Osteoblast (primary cell): ENCODE data around the gene ZNF19. TPM values are rescaled to one million over a fixed set of nuclear protein-coding genes. Genes with fewer than 3 reads are reported as not detected.
A peak's percentile ranks its signal among the peaks of the same experiment; 100 is the strongest.

ENCODE experiments used
- DNase-seq: peaks from one replicate; pipeline ENCODE4 v3.0.0; 2011; ENCODE audit warnings: low spot score, mixed read lengths; ENCODE audit not compliant: insufficient read length; ENCODE audit errors: missing footprints
- H2AFZ ChIP-seq: 2 replicates; pipeline ENCODE4 v1.6.0; 2011; ENCODE audit warnings: mild to moderate bottlenecking, low read length
- H3K27ac ChIP-seq: 2 replicates; pipeline ENCODE4 v1.5.1; 2011; ENCODE audit warnings: mild to moderate bottlenecking, low read depth, low read length, moderate library complexity
- H3K27me3 ChIP-seq: 2 replicates; pipeline ENCODE4 v1.6.0; 2012; ENCODE audit warnings: mild to moderate bottlenecking, control low read depth, inconsistent platforms, low read length, moderate library complexity; ENCODE audit not compliant: insufficient read depth
- H3K36me3 ChIP-seq: 2 replicates; pipeline ENCODE4 v1.5.1; 2011; ENCODE audit warnings: mild to moderate bottlenecking, low read length, control low read depth, moderate library complexity; ENCODE audit not compliant: insufficient read depth
- H3K4me1 ChIP-seq: 2 replicates; pipeline ENCODE4 v1.5.1; 2011; ENCODE audit warnings: mild to moderate bottlenecking, low read length, control low read depth, moderate library complexity; ENCODE audit not compliant: insufficient read depth
- H3K4me2 ChIP-seq: 2 replicates; pipeline ENCODE4 v1.6.0; 2011; ENCODE audit warnings: mild to moderate bottlenecking, low read length; ENCODE audit not compliant: insufficient read depth
- H3K4me3 ChIP-seq: fragments of 200-600 bp; sonication (generic); 3 replicates; pipeline ENCODE4 v1.5.1; 2012; ENCODE audit warnings: mild to moderate bottlenecking, low read length, inconsistent platforms; ENCODE audit not compliant: insufficient read depth
- H3K79me2 ChIP-seq: 2 replicates; pipeline ENCODE4 v1.6.0; 2012; ENCODE audit warnings: mild to moderate bottlenecking, low read length, control low read depth, inconsistent platforms; ENCODE audit not compliant: insufficient read depth
- H3K9me3 ChIP-seq: 2 replicates; pipeline ENCODE4 v1.5.1; 2011; ENCODE audit warnings: low read depth, low read length, control low read depth
- H4K20me1 ChIP-seq: 2 replicates; pipeline ENCODE4 v1.6.0; 2012; ENCODE audit warnings: mild to moderate bottlenecking, low read length, control low read depth; ENCODE audit not compliant: insufficient read depth
- total RNA-seq: library from RNA; depleted of rRNA; stranded (reverse); fragments of >200 nt; gene quantifications from 2 replicates; pipeline ENCODE4 v1.2.3, GENCODE V29; 2012
- TF ChIP-seq, protein P1 (sequence below): IDR thresholded peaks from 2 replicates; pipeline ENCODE4 v1.5.1; 2011; ENCODE audit warnings: mild to moderate bottlenecking, low read depth, low read length, moderate library complexity; ENCODE audit errors: extremely low read depth

Gene ZNF19
- total RNA-seq, 1 donor, result 6.5 TPM

GRCh38 chr16:71441348-71442050 is 47.6 kb downstream of the ZNF19 start:
- Histone ChIP-seq H3K27ac (no peak overlapping the region), H3K9me3 (peaks cover 8% of the 10 kb centered on the region), H3K36me3 (no peaks in the 10 kb centered on the region), H3K4me3 (no peak overlapping the region), H3K4me1 (no peaks in the 10 kb centered on the region), H3K79me2 (no peaks in the 10 kb centered on the region), H4K20me1 (no peaks in the 10 kb centered on the region), H3K27me3 (no peaks in the 10 kb centered on the region), H3K4me2 (no peak overlapping the region), H2AFZ (no peak overlapping the region)
- TF ChIP-seq, protein P1, sequence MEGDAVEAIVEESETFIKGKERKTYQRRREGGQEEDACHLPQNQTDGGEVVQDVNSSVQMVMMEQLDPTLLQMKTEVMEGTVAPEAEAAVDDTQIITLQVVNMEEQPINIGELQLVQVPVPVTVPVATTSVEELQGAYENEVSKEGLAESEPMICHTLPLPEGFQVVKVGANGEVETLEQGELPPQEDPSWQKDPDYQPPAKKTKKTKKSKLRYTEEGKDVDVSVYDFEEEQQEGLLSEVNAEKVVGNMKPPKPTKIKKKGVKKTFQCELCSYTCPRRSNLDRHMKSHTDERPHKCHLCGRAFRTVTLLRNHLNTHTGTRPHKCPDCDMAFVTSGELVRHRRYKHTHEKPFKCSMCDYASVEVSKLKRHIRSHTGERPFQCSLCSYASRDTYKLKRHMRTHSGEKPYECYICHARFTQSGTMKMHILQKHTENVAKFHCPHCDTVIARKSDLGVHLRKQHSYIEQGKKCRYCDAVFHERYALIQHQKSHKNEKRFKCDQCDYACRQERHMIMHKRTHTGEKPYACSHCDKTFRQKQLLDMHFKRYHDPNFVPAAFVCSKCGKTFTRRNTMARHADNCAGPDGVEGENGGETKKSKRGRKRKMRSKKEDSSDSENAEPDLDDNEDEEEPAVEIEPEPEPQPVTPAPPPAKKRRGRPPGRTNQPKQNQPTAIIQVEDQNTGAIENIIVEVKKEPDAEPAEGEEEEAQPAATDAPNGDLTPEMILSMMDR, result peak; percentile 27
- peak; percentile 85 for DNase-seq

DNA sequence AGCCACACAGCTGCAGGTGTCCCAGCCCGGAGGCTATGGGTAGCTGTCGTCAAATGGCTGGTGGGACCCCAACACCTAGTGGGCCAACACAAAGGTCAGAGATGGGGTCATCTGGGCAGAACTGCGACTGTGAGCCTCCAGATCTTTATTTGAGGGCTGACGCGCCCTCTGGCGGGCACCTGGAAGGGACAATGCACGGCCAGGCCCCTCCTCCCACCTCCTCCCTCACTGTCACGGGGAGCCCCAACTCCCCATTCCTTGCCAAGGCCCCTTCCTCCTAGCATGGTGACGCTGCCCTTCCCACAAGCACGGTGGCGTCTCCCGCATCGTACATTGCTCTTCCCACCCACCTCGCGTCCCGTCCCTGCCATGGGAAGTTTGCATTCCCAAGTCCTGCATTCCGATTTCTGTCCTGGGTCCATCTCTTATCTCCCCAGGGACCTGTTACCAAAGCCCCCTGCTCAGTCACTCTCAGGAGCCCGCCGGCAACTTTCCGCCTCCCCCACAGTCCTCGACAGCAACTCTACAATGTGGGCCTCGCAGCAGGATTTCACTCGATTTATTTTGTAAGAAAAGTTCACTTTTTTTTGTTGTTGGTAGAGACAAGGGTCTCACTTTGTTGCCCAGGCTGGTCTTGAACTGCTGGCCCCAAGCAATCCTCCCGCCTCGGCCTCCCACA is 48.3 kb downstream of the ZNF19 start:
- Histone ChIP-seq H2AFZ (no peak overlapping the region), H3K4me2 (no peak overlapping the region), H3K4me3 (no peak overlapping the region), H4K20me1 (no peaks in the 10 kb centered on the region), H3K27me3 (no peaks in the 10 kb centered on the region), H3K79me2 (no peaks in the 10 kb centered on the region), H3K36me3 (no peaks in the 10 kb centered on the region), H3K9me3 (peaks cover 3% of the 10 kb centered on the region), H3K4me1 (no peaks in the 10 kb centered on the region), H3K27ac (no peak overlapping the region)
- no peak for DNase-seq
- TF ChIP-seq, protein P1, result peak; percentile 13

GRCh38 chr16:71439523-71439922 is 49.6 kb downstream of the ZNF19 start:
- no peak for DNase-seq
- no peaks in the 10 kb centered on the region for H3K27me3 ChIP-seq
- H3K4me2 ChIP-seq, result no peak overlapping the region
- no peaks in the 10 kb centered on the region for H4K20me1 ChIP-seq
- no peak overlapping the region for H2AFZ ChIP-seq
- no peaks in the 10 kb centered on the region for H3K79me2 ChIP-seq
- H3K36me3 ChIP-seq, result no peaks in the 10 kb centered on the region
- H3K4me1 ChIP-seq, result no peaks in the 10 kb centered on the region
- H3K27ac ChIP-seq, result no peak overlapping the region
- no peaks in the 10 kb centered on the region for H3K9me3 ChIP-seq
- TF ChIP-seq, protein P1, result no peak
- no peak overlapping the region for H3K4me3 ChIP-seq

GRCh38 chr16:71436473-71436872 is 52.7 kb downstream of the ZNF19 start:
- TF ChIP-seq, protein P1, result no peak
- H3K27me3 ChIP-seq, result no peaks in the 10 kb centered on the region
- H2AFZ ChIP-seq, result no peak overlapping the region
- no peak overlapping the region for H3K4me3 ChIP-seq
- no peaks in the 10 kb centered on the region for H3K36me3 ChIP-seq
- H3K4me1 ChIP-seq, result no peaks in the 10 kb centered on the region
- DNase-seq, result no peak
- no peaks in the 10 kb centered on the region for H3K79me2 ChIP-seq
- no peaks in the 10 kb centered on the region for H3K9me3 ChIP-seq
- H3K27ac ChIP-seq, result no peak overlapping the region
- H3K4me2 ChIP-seq, result no peak overlapping the region
- no peaks in the 10 kb centered on the region for H4K20me1 ChIP-seq
